SK-N-SH treated with all-trans-retinoic acid at 6 μM for 48 hours (cell line): ENCODE results near the gene NUDT11.

Source experiments
- CSDC2 ChIP-seq: fragments of 250-450 bp; sonication (Bioruptor Pico); IDR thresholded peaks from 2 replicates; pipeline ENCODE4 v1.5.0; 2020; ENCODE audit warnings: mild to moderate bottlenecking, moderate library complexity
- PPARA ChIP-seq: fragments of 250-450 bp; sonication (Bioruptor Pico); IDR thresholded peaks from 2 replicates; pipeline ENCODE4 v1.5.0; 2020; ENCODE audit warnings: mild to moderate bottlenecking, borderline replicate concordance
- RARB ChIP-seq: fragments of 250-450 bp; sonication (Bioruptor Pico); IDR thresholded peaks from 2 replicates; pipeline ENCODE4 v1.8.0; 2021; ENCODE audit warnings: mild to moderate bottlenecking, moderate library complexity
- ZC3H10 ChIP-seq: fragments of 250-450 bp; sonication (Bioruptor Pico); IDR thresholded peaks from 2 replicates; pipeline ENCODE4 v1.5.1; 2021; ENCODE audit warnings: mild to moderate bottlenecking, moderate library complexity
- ZFP30 ChIP-seq: fragments of 450-650 bp; formaldehyde crosslinking; IDR thresholded peaks from 2 replicates; pipeline ENCODE4 v1.5.0; 2022; ENCODE audit warnings: mild to moderate bottlenecking, moderate library complexity
- ZNF70 ChIP-seq: fragments of 450-650 bp; formaldehyde crosslinking; IDR thresholded peaks from 2 replicates; pipeline ENCODE4 v1.5.0; 2020; ENCODE audit warnings: mild to moderate bottlenecking, moderate library complexity
- TF ChIP-seq, protein P1 (sequence below): fragments of 250-450 bp; sonication (Bioruptor Pico); IDR thresholded peaks from 2 replicates; pipeline ENCODE4 v1.8.0; 2020; ENCODE audit warnings: mild to moderate bottlenecking, moderate library complexity, borderline replicate concordance
- TF ChIP-seq, protein P2 (sequence below): fragments of 250-450 bp; sonication (Bioruptor Pico); IDR thresholded peaks from 2 replicates; pipeline ENCODE4 v1.5.0; 2020; ENCODE audit warnings: mild to moderate bottlenecking, moderate library complexity
- TF ChIP-seq, protein P3 (sequence below): fragments of 250-450 bp; sonication (Bioruptor Pico); IDR thresholded peaks from 2 replicates; pipeline ENCODE4 v1.5.1; 2020; ENCODE audit warnings: low read depth, mild to moderate bottlenecking, moderate library complexity

DNA sequence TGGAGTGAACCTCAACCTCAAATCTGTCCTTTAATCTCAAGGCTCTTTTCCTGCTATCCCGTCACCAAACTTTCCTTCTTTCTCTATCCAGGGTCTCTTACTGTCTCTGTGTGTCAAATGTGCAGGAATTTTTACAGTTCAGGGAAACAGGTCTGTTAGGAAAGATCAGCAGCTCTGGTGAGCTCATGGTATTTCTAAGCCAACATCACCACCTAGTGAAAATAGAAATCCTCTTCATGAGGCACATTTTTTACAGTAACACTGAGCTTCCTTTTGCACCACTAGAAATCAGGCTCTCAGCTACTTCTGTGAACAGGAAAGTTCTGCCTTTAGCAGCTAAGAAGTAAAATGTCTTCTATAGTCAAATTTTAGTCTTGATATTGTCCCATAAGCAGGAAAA is 39.6 kb downstream of the NUDT11 start:
- TF ChIP-seq ZC3H10 (no peak), CSDC2 (CRISPR knock-in tag) (no peak), ZFP30 (CRISPR knock-in tag) (no peak), PPARA (no peak), RARB (CRISPR knock-in tag) (no peak), ZNF70 (CRISPR knock-in tag) (no peak)
- TF ChIP-seq, protein P1, sequence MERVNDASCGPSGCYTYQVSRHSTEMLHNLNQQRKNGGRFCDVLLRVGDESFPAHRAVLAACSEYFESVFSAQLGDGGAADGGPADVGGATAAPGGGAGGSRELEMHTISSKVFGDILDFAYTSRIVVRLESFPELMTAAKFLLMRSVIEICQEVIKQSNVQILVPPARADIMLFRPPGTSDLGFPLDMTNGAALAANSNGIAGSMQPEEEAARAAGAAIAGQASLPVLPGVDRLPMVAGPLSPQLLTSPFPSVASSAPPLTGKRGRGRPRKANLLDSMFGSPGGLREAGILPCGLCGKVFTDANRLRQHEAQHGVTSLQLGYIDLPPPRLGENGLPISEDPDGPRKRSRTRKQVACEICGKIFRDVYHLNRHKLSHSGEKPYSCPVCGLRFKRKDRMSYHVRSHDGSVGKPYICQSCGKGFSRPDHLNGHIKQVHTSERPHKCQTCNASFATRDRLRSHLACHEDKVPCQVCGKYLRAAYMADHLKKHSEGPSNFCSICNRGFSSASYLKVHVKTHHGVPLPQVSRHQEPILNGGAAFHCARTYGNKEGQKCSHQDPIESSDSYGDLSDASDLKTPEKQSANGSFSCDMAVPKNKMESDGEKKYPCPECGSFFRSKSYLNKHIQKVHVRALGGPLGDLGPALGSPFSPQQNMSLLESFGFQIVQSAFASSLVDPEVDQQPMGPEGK (CRISPR knock-in tag): no peak
- TF ChIP-seq, protein P2, sequence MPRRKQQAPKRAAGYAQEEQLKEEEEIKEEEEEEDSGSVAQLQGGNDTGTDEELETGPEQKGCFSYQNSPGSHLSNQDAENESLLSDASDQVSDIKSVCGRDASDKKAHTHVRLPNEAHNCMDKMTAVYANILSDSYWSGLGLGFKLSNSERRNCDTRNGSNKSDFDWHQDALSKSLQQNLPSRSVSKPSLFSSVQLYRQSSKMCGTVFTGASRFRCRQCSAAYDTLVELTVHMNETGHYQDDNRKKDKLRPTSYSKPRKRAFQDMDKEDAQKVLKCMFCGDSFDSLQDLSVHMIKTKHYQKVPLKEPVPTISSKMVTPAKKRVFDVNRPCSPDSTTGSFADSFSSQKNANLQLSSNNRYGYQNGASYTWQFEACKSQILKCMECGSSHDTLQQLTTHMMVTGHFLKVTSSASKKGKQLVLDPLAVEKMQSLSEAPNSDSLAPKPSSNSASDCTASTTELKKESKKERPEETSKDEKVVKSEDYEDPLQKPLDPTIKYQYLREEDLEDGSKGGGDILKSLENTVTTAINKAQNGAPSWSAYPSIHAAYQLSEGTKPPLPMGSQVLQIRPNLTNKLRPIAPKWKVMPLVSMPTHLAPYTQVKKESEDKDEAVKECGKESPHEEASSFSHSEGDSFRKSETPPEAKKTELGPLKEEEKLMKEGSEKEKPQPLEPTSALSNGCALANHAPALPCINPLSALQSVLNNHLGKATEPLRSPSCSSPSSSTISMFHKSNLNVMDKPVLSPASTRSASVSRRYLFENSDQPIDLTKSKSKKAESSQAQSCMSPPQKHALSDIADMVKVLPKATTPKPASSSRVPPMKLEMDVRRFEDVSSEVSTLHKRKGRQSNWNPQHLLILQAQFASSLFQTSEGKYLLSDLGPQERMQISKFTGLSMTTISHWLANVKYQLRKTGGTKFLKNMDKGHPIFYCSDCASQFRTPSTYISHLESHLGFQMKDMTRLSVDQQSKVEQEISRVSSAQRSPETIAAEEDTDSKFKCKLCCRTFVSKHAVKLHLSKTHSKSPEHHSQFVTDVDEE (CRISPR knock-in tag): no peak
- TF ChIP-seq, protein P3, sequence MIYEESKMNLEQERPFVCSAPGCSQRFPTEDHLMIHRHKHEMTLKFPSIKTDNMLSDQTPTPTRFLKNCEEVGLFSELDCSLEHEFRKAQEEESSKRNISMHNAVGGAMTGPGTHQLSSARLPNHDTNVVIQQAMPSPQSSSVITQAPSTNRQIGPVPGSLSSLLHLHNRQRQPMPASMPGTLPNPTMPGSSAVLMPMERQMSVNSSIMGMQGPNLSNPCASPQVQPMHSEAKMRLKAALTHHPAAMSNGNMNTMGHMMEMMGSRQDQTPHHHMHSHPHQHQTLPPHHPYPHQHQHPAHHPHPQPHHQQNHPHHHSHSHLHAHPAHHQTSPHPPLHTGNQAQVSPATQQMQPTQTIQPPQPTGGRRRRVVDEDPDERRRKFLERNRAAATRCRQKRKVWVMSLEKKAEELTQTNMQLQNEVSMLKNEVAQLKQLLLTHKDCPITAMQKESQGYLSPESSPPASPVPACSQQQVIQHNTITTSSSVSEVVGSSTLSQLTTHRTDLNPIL (CRISPR knock-in tag): no peak
